Measurements from ENCODE around the gene MBNL1.

The MBNL1 gene

GRCh38 chr3:152227027-152227426 lies 41.7 kb upstream of the MBNL1 start:
- TF ChIP-seq TOX (CRISPR knock-in tag; IDR thresholded peaks at IDR 0.05; ENCODE audit: borderline replicate concordance) (no peak), OSR1 (CRISPR knock-in tag; IDR thresholded peaks at IDR 0.05) (no peak), RARB (CRISPR knock-in tag; IDR thresholded peaks at IDR 0.05) (no peak), TCF4 (CRISPR knock-in tag; IDR thresholded peaks at IDR 0.05; ENCODE audit: borderline replicate concordance) (no peak), TSHZ2 (CRISPR knock-in tag; IDR thresholded peaks at IDR 0.05) (no peak), ZFP30 (CRISPR knock-in tag; IDR thresholded peaks at IDR 0.05) (no peak), ZNF8 (CRISPR knock-in tag; IDR thresholded peaks at IDR 0.05) (no peak)
- no peak for ATAC-seq

GRCh38 chr3:152229692-152230091 lies 39.0 kb upstream of the MBNL1 start:
- ATAC-seq: no peak
- TF ChIP-seq ZFP3 (CRISPR knock-in tag; IDR thresholded peaks at IDR 0.05) (no peak), ZNF70 (CRISPR knock-in tag; IDR thresholded peaks at IDR 0.05) (no peak), ZNF565 (CRISPR knock-in tag; conservative IDR thresholded peaks at IDR 0.05; ENCODE audit: low read depth) (no peak), CREB5 (CRISPR knock-in tag; IDR thresholded peaks at IDR 0.05; ENCODE audit: low read depth) (no peak), PPARA (CRISPR knock-in tag; IDR thresholded peaks at IDR 0.05; ENCODE audit: borderline replicate concordance) (no peak), GLIS3 (CRISPR knock-in tag; IDR thresholded peaks at IDR 0.05) (no peak)

GRCh38 chr3:152230370-152230769 lies 38.4 kb upstream of the MBNL1 start:
- TF ChIP-seq POU6F1 (CRISPR knock-in tag; IDR thresholded peaks at IDR 0.05; ENCODE audit: borderline replicate concordance, low read depth) (no peak), ZC3H10 (CRISPR knock-in tag; IDR thresholded peaks at IDR 0.05) (no peak), PATZ1 (CRISPR knock-in tag; IDR thresholded peaks at IDR 0.05; ENCODE audit: borderline replicate concordance) (no peak), CSRNP3 (CRISPR knock-in tag; IDR thresholded peaks at IDR 0.05) (no peak), ISL1 (CRISPR knock-in tag; IDR thresholded peaks at IDR 0.05) (no peak), BACH2 (CRISPR knock-in tag; IDR thresholded peaks at IDR 0.05; ENCODE audit: borderline replicate concordance) (no peak)
- no peak for ATAC-seq

- no peak for TF ChIP-seq BACH2 (CRISPR knock-in tag; IDR thresholded peaks at IDR 0.05; ENCODE audit: borderline replicate concordance)
- no peak for TF ChIP-seq ARNTL (CRISPR knock-in tag; IDR thresholded peaks at IDR 0.05; ENCODE audit: borderline replicate concordance, low read depth)
- TF ChIP-seq PPARA (CRISPR knock-in tag; IDR thresholded peaks at IDR 0.05; ENCODE audit: borderline replicate concordance): no peak
- TF ChIP-seq ZFP3 (CRISPR knock-in tag; IDR thresholded peaks at IDR 0.05): no peak
- TF ChIP-seq TOX (CRISPR knock-in tag; IDR thresholded peaks at IDR 0.05; ENCODE audit: borderline replicate concordance): no peak
- TF ChIP-seq TSHZ2 (CRISPR knock-in tag; IDR thresholded peaks at IDR 0.05): no peak
- ATAC-seq: no peak
These were observed 36.7 kb upstream of the MBNL1 start for GRCh38 chr3:152232001-152232400.
